ENCODE measurements around the gene CLSTN2. TPM values are rescaled to one million over a fixed set of nuclear protein-coding genes. Genes with fewer than 3 reads are reported as not detected.

CLSTN2 gene
- total RNA-seq, 1 donor from 2014 or later = 80.9 TPM

GRCh38 chr3:140499114-140499757 is 564.3 kb downstream of the CLSTN2 start:
- no peaks in the 10 kb centered on the region for H3K9me3 ChIP-seq (ENCODE audit: insufficient read depth, low read depth, low read length)
- no peak overlapping the region for H3K4me2 ChIP-seq (ENCODE audit: low read length)
- H3K27ac ChIP-seq (ENCODE audit: low read depth, low read length) = no peak overlapping the region
- no peak overlapping the region for H3K4me3 ChIP-seq (ENCODE audit: insufficient read depth, low read depth, low read length)
- peak; percentile 26 for TF ChIP-seq CTCF (IDR thresholded peaks at IDR 0.05; ENCODE audit: insufficient read depth, low read depth, low read length)
- no peak for TF ChIP-seq EZH2 (IDR thresholded peaks at IDR 0.05; ENCODE audit: insufficient read depth, low read length)
- Mint-ChIP-seq H3K4me3 (ENCODE audit: unreplicated experiment) (no peak overlapping the region), H3K36me3 (ENCODE audit: low read depth, unreplicated experiment) (peaks cover 6% of the 10 kb centered on the region), H3K9me3 (ENCODE audit: unreplicated experiment) (peaks cover 3% of the 10 kb centered on the region), H3K27ac (ENCODE audit: unreplicated experiment) (peak overlapping the region; percentile 31), H3K4me1 (ENCODE audit: low read depth, unreplicated experiment) (peaks cover 27% of the 10 kb centered on the region), H3K27me3 (ENCODE audit: low read depth, unreplicated experiment) (no peaks in the 10 kb centered on the region)
- no peaks in the 10 kb centered on the region for H3K36me3 ChIP-seq (ENCODE audit: insufficient read depth, low read length)
- H3K79me2 ChIP-seq (ENCODE audit: insufficient read depth, low read length) = no peaks in the 10 kb centered on the region
- FAIRE-seq (no peak), DNase-seq (ENCODE audit: low read depth) (no peak)
- H4K20me1 ChIP-seq (ENCODE audit: insufficient read depth, low read length) = no peaks in the 10 kb centered on the region
- H3K9ac ChIP-seq (ENCODE audit: low read length) = no peak overlapping the region
- no peaks in the 10 kb centered on the region for H3K4me1 ChIP-seq (ENCODE audit: insufficient read depth, low read length)
- no peaks in the 10 kb centered on the region for H3K27me3 ChIP-seq (ENCODE audit: insufficient read depth, low read length)
- no peak overlapping the region for H2AFZ ChIP-seq (ENCODE audit: low read depth, low read length)

GRCh38 chr3:140500473-140500872 is 565.5 kb downstream of the CLSTN2 start:
- H3K36me3 ChIP-seq (ENCODE audit: insufficient read depth, low read length) = no peaks in the 10 kb centered on the region
- Mint-ChIP-seq H3K4me1 (ENCODE audit: low read depth, unreplicated experiment) (peaks cover 30% of the 10 kb centered on the region), H3K9me3 (ENCODE audit: unreplicated experiment) (peaks cover under 1% of the 10 kb centered on the region), H3K4me3 (ENCODE audit: unreplicated experiment) (no peak overlapping the region), H3K27ac (ENCODE audit: unreplicated experiment) (no peak overlapping the region), H3K27me3 (ENCODE audit: low read depth, unreplicated experiment) (no peaks in the 10 kb centered on the region), H3K36me3 (ENCODE audit: low read depth, unreplicated experiment) (peaks cover 6% of the 10 kb centered on the region)
- no peak overlapping the region for H3K4me2 ChIP-seq (ENCODE audit: low read length)
- H3K4me1 ChIP-seq (ENCODE audit: insufficient read depth, low read length) = no peaks in the 10 kb centered on the region
- no peaks in the 10 kb centered on the region for H3K9me3 ChIP-seq (ENCODE audit: insufficient read depth, low read depth, low read length)
- H4K20me1 ChIP-seq (ENCODE audit: insufficient read depth, low read length) = no peaks in the 10 kb centered on the region
- DNase-seq (ENCODE audit: low read depth) = no peak
- FAIRE-seq = no peak
- TF ChIP-seq CTCF (IDR thresholded peaks at IDR 0.05; ENCODE audit: insufficient read depth, low read depth, low read length) (no peak), EZH2 (IDR thresholded peaks at IDR 0.05; ENCODE audit: insufficient read depth, low read length) (no peak)
- H3K9ac ChIP-seq (ENCODE audit: low read length) = no peak overlapping the region
- H3K79me2 ChIP-seq (ENCODE audit: insufficient read depth, low read length) = no peaks in the 10 kb centered on the region
- H3K4me3 ChIP-seq (ENCODE audit: insufficient read depth, low read depth, low read length) = no peak overlapping the region
- H3K27me3 ChIP-seq (ENCODE audit: insufficient read depth, low read length) = no peaks in the 10 kb centered on the region
- H2AFZ ChIP-seq (ENCODE audit: low read depth, low read length) = no peak overlapping the region
- no peak overlapping the region for H3K27ac ChIP-seq (ENCODE audit: low read depth, low read length)

GRCh38 chr3:140501061-140501769 is 566.2 kb downstream of the CLSTN2 start:
- Histone ChIP-seq H3K27ac (ENCODE audit: low read depth, low read length) (no peak overlapping the region), H3K27me3 (ENCODE audit: insufficient read depth, low read length) (no peaks in the 10 kb centered on the region), H3K4me2 (ENCODE audit: low read length) (no peak overlapping the region), H3K79me2 (ENCODE audit: insufficient read depth, low read length) (no peaks in the 10 kb centered on the region), H3K9ac (ENCODE audit: low read length) (no peak overlapping the region), H3K4me1 (ENCODE audit: insufficient read depth, low read length) (no peaks in the 10 kb centered on the region), H3K36me3 (ENCODE audit: insufficient read depth, low read length) (no peaks in the 10 kb centered on the region), H3K4me3 (ENCODE audit: insufficient read depth, low read depth, low read length) (no peak overlapping the region), H3K9me3 (ENCODE audit: insufficient read depth, low read depth, low read length) (no peaks in the 10 kb centered on the region), H4K20me1 (ENCODE audit: insufficient read depth, low read length) (no peaks in the 10 kb centered on the region), H2AFZ (ENCODE audit: low read depth, low read length) (no peak overlapping the region)
- Mint-ChIP-seq H3K27me3 (ENCODE audit: low read depth, unreplicated experiment) (no peaks in the 10 kb centered on the region), H3K4me3 (ENCODE audit: unreplicated experiment) (no peak overlapping the region), H3K9me3 (ENCODE audit: unreplicated experiment) (no peaks in the 10 kb centered on the region), H3K36me3 (ENCODE audit: low read depth, unreplicated experiment) (peaks cover 3% of the 10 kb centered on the region), H3K4me1 (ENCODE audit: low read depth, unreplicated experiment) (peaks cover 37% of the 10 kb centered on the region), H3K27ac (ENCODE audit: unreplicated experiment) (no peak overlapping the region)
- FAIRE-seq (no peak), DNase-seq (ENCODE audit: low read depth) (peak; percentile 50)
- no peak for TF ChIP-seq CTCF (IDR thresholded peaks at IDR 0.05; ENCODE audit: insufficient read depth, low read depth, low read length)
- no peak for TF ChIP-seq EZH2 (IDR thresholded peaks at IDR 0.05; ENCODE audit: insufficient read depth, low read length)
